Gastroesophageal sphincter (tissue), 2 donors: ENCODE measurements around the gene NUDT11.

Experiments
- POLR2A ChIP-seq, 2 donors: fragments of 450-650 bp; IDR thresholded peaks; one replicate each; pipeline ENCODE4 v1.6.1; 2017; ENCODE audit warnings: antibody characterized with exemption in 2 of 2, mild to moderate bottlenecking in 2 of 2, moderate library complexity in 1 of 2
- POLR2AphosphoS5 ChIP-seq: sonication (generic); formaldehyde crosslinking; IDR thresholded peaks from one replicate; pipeline ENCODE4 v1.6.1; 2017; ENCODE audit warnings: antibody characterized with exemption

GRCh38 chrX:51520393-51520792 lies 24.0 kb upstream of the NUDT11 start:
- no peak for TF ChIP-seq POLR2A (IDR thresholded peaks at IDR 0.05)
- no peak for TF ChIP-seq POLR2AphosphoS5
